Cardiac atrium fibroblast (primary cell): Measurements from ENCODE around the gene PER1. TPM values are rescaled to one million over a fixed set of nuclear protein-coding genes. Genes with fewer than 3 reads are reported as not detected.

ENCODE experiments used
- total RNA-seq: library from RNA; depleted of rRNA; stranded (reverse); fragments of >200 nt; gene quantifications from 2 replicates; pipeline ENCODE4 v1.2.3, GENCODE V29; 2015

PER1 gene, protein sequence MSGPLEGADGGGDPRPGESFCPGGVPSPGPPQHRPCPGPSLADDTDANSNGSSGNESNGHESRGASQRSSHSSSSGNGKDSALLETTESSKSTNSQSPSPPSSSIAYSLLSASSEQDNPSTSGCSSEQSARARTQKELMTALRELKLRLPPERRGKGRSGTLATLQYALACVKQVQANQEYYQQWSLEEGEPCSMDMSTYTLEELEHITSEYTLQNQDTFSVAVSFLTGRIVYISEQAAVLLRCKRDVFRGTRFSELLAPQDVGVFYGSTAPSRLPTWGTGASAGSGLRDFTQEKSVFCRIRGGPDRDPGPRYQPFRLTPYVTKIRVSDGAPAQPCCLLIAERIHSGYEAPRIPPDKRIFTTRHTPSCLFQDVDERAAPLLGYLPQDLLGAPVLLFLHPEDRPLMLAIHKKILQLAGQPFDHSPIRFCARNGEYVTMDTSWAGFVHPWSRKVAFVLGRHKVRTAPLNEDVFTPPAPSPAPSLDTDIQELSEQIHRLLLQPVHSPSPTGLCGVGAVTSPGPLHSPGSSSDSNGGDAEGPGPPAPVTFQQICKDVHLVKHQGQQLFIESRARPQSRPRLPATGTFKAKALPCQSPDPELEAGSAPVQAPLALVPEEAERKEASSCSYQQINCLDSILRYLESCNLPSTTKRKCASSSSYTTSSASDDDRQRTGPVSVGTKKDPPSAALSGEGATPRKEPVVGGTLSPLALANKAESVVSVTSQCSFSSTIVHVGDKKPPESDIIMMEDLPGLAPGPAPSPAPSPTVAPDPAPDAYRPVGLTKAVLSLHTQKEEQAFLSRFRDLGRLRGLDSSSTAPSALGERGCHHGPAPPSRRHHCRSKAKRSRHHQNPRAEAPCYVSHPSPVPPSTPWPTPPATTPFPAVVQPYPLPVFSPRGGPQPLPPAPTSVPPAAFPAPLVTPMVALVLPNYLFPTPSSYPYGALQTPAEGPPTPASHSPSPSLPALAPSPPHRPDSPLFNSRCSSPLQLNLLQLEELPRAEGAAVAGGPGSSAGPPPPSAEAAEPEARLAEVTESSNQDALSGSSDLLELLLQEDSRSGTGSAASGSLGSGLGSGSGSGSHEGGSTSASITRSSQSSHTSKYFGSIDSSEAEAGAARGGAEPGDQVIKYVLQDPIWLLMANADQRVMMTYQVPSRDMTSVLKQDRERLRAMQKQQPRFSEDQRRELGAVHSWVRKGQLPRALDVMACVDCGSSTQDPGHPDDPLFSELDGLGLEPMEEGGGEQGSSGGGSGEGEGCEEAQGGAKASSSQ (N-terminal part only)
- total RNA-seq: 30.0 and 61.0 TPM in 2 replicates

DNA sequence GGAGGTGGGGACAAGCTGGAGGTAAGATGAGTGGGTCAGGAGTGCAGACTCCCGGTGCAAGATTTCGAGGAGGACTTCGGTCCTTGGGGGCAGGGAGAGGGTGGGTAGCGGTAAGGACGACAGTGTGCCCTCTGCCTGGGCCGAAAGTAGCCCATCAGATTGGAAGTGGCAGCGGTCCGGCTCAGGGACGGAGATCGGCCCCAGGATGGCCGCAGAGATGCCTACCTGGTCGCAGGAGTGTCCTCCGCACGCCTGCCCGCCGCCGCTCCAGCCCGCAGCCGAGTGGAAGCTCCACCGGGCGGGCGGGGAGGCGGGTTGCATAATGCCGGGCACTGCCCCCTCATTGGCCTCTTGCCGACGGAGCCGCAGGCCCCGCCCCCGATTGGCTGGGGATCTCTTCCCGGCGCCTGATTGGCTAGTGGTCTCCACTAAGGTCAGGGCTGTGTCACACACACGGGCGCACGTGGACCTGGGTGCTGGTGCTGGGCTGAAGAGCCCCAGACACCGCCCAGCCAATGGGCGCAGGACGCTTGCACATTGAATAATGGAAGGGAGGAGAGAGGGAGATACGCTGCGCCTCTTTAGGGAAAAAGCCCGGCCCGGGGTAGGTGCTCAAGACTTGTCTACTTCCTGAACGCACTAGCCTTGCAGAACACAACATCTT is at the start of gene PER1:
Gene PER1, minus strand, starts transcription at position 293 of the 664 bp plus-strand sequence. CDS start 1,698 bp downstream, outside the sequence.

DNA sequence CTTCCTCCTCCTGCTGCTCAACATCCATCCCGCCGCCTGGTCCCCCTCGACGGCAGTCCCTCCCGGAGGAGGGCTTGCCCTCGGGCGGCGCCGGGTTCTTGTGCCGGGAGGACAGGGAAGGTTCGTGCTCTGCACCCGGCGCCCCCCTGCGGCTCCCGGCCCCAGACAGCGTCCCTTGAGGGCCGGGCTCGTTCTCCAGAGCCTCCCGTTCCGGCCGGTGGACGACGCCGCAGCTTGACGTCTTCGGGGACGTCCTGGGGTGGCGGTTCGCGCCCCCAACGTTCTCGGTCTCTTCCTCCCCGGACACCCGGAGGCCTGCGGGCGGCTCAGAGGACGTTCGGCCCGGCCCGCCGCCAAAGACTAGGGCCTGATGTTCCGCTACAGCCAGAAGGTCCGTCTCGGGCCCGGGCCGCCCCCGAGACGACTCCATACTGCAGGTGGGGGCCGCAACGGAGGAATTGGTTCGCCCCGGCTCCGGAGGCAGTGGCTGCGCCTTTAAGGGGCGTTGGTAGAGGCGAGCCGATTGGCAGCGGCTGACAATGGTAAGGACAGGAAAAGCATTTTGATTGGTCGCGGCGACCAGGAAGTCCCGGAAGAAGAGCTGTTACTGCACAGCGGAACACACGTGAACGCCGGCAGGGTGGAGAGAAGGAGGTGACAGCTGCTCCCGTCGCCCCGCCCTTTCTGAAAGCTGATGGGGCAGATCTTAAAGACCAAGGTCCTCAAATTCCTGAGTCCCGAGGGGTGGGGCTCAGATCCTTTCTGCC is 37.7 kb upstream of the PER1 start, which contains the start of gene BORCS6:
Gene BORCS6, minus strand, starts transcription at position 470 of the 767 bp plus-strand sequence. Its CDS starts 40 bp downstream, at position 430.

GRCh38 chr17:8176197-8176940 is 24.2 kb upstream of the PER1 start, which contains the start of gene TMEM107:
TSS of gene TMEM107 (minus strand) at chr17:8176380. CDS start at chr17:8176286, 94 bp downstream.

DNA sequence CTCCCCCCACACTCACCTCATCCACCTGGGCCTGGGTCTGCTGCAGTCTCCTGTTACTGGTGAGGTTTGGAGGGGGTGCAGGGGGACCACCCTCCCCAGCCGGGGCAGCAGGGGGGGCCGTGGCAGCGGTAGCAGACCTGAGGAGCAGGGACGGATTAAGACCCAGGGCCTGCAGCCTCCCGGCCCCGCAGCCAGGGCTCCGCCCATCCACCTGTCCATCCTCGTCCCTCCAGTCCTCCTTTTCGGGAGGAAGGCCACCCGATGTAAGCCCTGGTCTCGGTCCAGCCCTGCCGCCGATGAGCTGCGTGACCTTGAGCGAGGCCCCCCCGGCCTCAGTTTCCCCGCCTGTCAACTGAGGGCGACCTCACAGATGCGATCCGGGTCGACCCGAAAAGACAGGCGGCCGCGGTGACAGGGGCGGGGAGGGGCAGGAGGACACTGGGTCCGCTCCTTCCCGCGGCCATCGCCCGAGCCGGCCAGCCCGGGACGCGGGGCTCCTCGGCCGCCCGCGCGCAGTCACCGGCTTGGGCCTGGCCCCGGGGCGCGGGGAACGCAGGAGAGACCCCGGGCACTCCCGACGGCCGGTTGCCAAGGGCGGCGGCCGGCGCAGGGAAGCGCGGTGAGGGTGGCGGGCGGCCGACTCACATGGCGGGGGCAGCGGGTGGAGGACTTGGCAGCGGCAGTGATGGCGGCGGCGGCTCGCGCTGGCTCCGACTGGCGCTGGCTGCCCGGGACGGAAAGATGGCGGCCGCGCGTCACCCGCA is 10.2 kb upstream of the PER1 start, which contains the start of gene VAMP2:
Gene VAMP2, minus strand, starts transcription at position 716 of the 764 bp plus-strand sequence. Its CDS starts 69 bp downstream, at position 647.

DNA sequence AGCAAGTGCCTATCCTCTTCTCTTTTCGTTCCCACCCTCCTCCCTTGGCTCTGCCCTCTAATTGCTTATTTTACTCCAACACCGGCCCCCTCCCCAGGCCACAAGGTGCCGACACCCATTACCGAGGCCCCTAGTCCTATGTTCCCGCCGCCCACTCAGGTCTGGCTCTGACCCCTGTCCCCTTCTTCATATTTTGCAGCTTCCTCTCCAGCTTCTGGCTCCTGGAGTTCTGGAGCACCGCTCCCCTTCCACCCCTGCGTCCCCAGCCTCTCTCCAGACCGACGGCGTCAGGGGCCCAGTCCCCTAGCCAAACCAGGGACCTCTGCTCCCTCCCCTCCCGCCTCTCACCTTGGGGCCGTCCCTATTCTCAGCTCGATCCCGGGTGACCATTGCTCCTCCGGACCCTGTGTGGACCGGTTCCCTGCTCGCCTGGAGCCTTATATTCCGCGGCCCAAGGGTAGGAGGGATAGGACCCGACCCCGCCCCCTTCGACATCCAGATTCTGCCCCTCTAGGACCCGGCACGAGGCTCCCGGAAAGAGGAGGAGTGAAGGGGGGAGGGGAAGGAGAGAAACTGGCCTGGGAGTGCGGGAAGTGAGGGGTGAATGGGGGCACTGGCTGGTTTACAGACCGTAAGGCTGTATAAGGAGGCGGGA is 28.4 kb downstream of the PER1 start, which contains the start of gene HES7:
Gene HES7, minus strand, starts transcription at position 412 of the 655 bp plus-strand sequence. Its CDS starts 22 bp downstream, at position 390.

DNA sequence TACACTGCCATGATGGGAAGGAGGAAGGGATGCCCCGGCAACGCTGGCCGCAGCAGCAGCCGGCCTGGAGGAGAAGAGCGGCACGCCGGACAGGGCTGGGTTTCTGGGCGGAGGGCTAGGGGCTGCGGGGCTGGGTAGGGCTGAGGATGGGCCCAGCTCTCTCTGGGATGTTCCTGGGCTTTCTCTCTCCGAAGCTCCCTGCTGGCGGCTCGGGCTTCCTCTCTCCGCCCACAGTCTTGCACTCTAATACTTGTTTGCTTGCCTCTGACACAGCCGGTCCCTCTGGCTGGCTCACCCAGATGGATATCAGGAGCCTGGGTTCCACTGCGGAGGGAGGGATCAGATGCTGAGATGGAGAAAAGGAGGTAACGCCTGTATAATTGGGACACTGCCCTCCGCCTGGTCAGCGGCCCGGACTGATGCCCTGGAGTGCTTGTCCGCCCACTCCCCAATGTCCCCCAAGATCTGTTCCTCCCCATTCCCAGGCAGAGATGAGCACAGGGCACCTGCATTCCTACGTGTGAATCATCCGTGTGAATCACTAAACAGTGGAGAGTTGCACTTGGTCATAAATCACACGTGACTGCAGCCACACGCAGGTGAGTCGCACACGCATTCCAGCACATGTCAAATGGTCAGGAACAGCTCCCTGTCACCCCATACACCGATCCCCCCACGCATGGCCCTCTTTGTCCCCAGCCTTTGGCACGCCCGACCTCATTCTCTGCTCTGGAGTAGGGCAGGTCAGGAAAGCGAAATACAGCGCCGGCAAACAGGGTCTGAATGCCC is 34.0 kb downstream of the PER1 start, which contains the start of gene ALOXE3:
Gene ALOXE3, minus strand, starts transcription at position 535 of the 789 bp plus-strand sequence. Its CDS starts 524 bp downstream, at position 11.

Other genes with a start within 250 kb of the PER1 start
- gene RNF227, start 236.1 kb downstream of the PER1 start, total RNA-seq: 0.72 and 1.1 TPM in 2 replicates
- 0.18 TPM in 1 of 2 replicates, not detected in the other for gene KCNAB3, start 222.5 kb downstream of the PER1 start, total RNA-seq
- 33.4 and 51.2 TPM in 2 replicates for gene TRAPPC1, start 220.5 kb downstream of the PER1 start, total RNA-seq
- 15.0 and 24.1 TPM in 2 replicates for gene CNTROB, start 220.2 kb downstream of the PER1 start, total RNA-seq
- gene GUCY2D, start 149.8 kb downstream of the PER1 start, total RNA-seq: not detected in 2 replicates
- gene ALOX15B, start 113.3 kb downstream of the PER1 start, total RNA-seq: 0.16 and 0.36 TPM in 2 replicates
- not detected in 2 replicates for gene ALOX12B, start 64.7 kb downstream of the PER1 start, total RNA-seq
- not detected in 2 replicates for gene ALOXE3, start 33.9 kb downstream of the PER1 start, total RNA-seq
- not detected in 2 replicates for gene HES7, start 28.3 kb downstream of the PER1 start, total RNA-seq
- 3.9 and 8.5 TPM in 2 replicates for gene VAMP2, start 10.5 kb upstream of the PER1 start, total RNA-seq
- gene TMEM107, start 24.0 kb upstream of the PER1 start, total RNA-seq: 16.8 and 24.0 TPM in 2 replicates
- gene BORCS6, start 37.8 kb upstream of the PER1 start, total RNA-seq: 4.2 and 9.4 TPM in 2 replicates
- gene AURKB, start 58.2 kb upstream of the PER1 start, total RNA-seq: 7.0 and 10.3 TPM in 2 replicates
- 2.3 and 5.0 TPM in 2 replicates for gene CTC1, start 95.7 kb upstream of the PER1 start, total RNA-seq
- gene PFAS, start 96.9 kb upstream of the PER1 start, total RNA-seq: 16.4 and 26.9 TPM in 2 replicates
- gene RANGRF, start 136.3 kb upstream of the PER1 start, total RNA-seq: 15.0 and 16.5 TPM in 2 replicates
- 0.16 and 1.3 TPM in 2 replicates for gene SLC25A35, start 143.0 kb upstream of the PER1 start, total RNA-seq
- 0.36 and 4.1 TPM in 2 replicates for gene ARHGEF15, start 157.8 kb upstream of the PER1 start, total RNA-seq
- gene ODF4, start 187.4 kb upstream of the PER1 start, total RNA-seq: not detected in 2 replicates
- 3,787 and 4,331 TPM in 2 replicates for gene RPL26, start 230.8 kb upstream of the PER1 start, total RNA-seq
- not detected in 2 replicates for gene RNF222, start 245.4 kb upstream of the PER1 start, total RNA-seq